SK-N-SH (cell line): ENCODE data around the gene IL26.

ENCODE experiments used
- JUND ChIP-seq: IDR thresholded peaks from 2 replicates; pipeline ENCODE4 v1.4.0; 2012
- TF ChIP-seq, protein P1 (sequence below): fragments of 200-600 bp; sonication (generic); IDR thresholded peaks from 2 replicates; pipeline ENCODE4 v1.6.1; 2017; ENCODE audit warnings: antibody characterized with exemption, mild to moderate bottlenecking, moderate library complexity

- TF ChIP-seq JUND, result no peak
- TF ChIP-seq, protein P1, sequence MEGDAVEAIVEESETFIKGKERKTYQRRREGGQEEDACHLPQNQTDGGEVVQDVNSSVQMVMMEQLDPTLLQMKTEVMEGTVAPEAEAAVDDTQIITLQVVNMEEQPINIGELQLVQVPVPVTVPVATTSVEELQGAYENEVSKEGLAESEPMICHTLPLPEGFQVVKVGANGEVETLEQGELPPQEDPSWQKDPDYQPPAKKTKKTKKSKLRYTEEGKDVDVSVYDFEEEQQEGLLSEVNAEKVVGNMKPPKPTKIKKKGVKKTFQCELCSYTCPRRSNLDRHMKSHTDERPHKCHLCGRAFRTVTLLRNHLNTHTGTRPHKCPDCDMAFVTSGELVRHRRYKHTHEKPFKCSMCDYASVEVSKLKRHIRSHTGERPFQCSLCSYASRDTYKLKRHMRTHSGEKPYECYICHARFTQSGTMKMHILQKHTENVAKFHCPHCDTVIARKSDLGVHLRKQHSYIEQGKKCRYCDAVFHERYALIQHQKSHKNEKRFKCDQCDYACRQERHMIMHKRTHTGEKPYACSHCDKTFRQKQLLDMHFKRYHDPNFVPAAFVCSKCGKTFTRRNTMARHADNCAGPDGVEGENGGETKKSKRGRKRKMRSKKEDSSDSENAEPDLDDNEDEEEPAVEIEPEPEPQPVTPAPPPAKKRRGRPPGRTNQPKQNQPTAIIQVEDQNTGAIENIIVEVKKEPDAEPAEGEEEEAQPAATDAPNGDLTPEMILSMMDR, result no peak
Observed at GRCh38 chr12:68231691-68232090, 6.1 kb upstream of the IL26 start.
